B cell (primary cell): Measurements from ENCODE around the gene DDI2.

Experiments used
- CTCF ChIP-seq: fragments of 200-600 bp; IDR thresholded peaks from one replicate; pipeline ENCODE4 v1.8.0; 2022; ENCODE audit warnings: antibody characterized with exemption, mild to moderate bottlenecking
- EZH2 ChIP-seq: IDR thresholded peaks from 2 replicates; pipeline ENCODE4 v1.6.1; 2012; ENCODE audit warnings: borderline replicate concordance, low read depth, mild to moderate bottlenecking, moderate library complexity, low read length; ENCODE audit not compliant: insufficient read depth, poor library complexity, severe bottlenecking

DNA sequence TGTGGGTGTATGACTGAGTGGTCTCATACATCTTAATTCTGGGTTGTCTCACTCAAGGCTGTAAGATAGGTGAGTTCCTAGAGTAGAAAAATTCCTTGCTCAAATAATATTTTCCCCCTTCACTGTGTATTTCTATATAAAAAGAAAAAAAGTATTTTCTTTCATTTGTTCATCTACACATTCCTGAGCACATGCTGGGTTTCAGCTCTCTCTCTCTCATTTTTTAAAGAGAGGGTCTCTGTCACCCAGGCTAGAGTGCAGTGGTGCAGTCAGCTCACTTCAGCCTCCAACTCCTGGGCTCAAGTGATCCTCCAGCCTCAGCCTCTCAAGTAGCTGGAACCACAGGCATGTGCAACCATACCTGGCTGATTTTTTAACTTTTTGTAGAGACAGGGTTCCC is 22.0 kb downstream of the DDI2 start:
- TF ChIP-seq CTCF: no peak
- no peak for TF ChIP-seq EZH2
